Gastrocnemius medialis (tissue), 4 donors: Measurements from ENCODE around the gene AMOT. TPM values are rescaled to one million over a fixed set of nuclear protein-coding genes. Genes with fewer than 3 reads are reported as not detected.

Experiments used
- ATAC-seq, 2 donors: fragments of 150-250 bp; one replicate each; pipeline ENCODE4 v1.9.1; 2016
- DNase-seq, 2 donors: peaks; one replicate each; pipeline ENCODE4 v3.0.0-alpha.2; 2019
- H3K27ac ChIP-seq, 4 donors: fragments of 200-600 bp; sonication (generic); 1 replicate in 1 of 4; 2 replicates in 3 of 4; pipeline ENCODE4 v1.5.1; 2016 to 2018; ENCODE audit warnings: mild to moderate bottlenecking in 2 of 4, moderate library complexity in 1 of 4
- H3K27me3 ChIP-seq, 3 donors: fragments of 200-600 bp; sonication (generic) in 2 of 3; 1 replicate in 1 of 3; 2 replicates in 2 of 3; pipeline versions ENCODE4 v1.5.1 to v1.6.0; 2016 to 2019; ENCODE audit warnings: mild to moderate bottlenecking in 1 of 3, moderate library complexity in 1 of 3
- H3K36me3 ChIP-seq, 2 donors: fragments of 200-600 bp; sonication (generic) in 1 of 2; one replicate each; pipeline ENCODE4 v1.5.1; 2017 to 2018
- H3K4me1 ChIP-seq, 2 donors: fragments of 200-600 bp; sonication (generic) in 1 of 2; one replicate each; pipeline ENCODE4 v1.5.1; 2016 to 2017; ENCODE audit warnings: mild to moderate bottlenecking in 2 of 2
- H3K4me3 ChIP-seq, 4 donors: fragments of 200-600 bp; sonication (generic) in 3 of 4; 1 replicate in 1 of 4; 2 replicates in 3 of 4; pipeline ENCODE4 v1.5.1; 2016 to 2019; ENCODE audit warnings: mild to moderate bottlenecking in 2 of 4
- H3K9me3 ChIP-seq, 3 donors: fragments of 200-600 bp; sonication (generic) in 2 of 3; 1 replicate in 1 of 3; 2 replicates in 2 of 3; pipeline ENCODE4 v1.5.1; 2016 to 2019
- POLR2A ChIP-seq, 2 donors: fragments of 450-650 bp; IDR thresholded peaks; one replicate each; pipeline ENCODE4 v1.6.1; 2017; ENCODE audit warnings: antibody characterized with exemption in 2 of 2, mild to moderate bottlenecking in 2 of 2, moderate library complexity in 2 of 2
- in situ Hi-C, 4 donors: fragments of 200-750 bp; cut with MboI; loops; one replicate each; pipeline versions ENCODE4 v1.15.0 to v1.8.0; 2017; ENCODE audit warnings: low sequenced_read_pairs in 4 of 4
- intact Hi-C: fragments of 100-400 bp; cut with DNase I; formaldehyde crosslinking; loops from one replicate; pipeline ENCODE4 v1.15.1; 2023; ENCODE audit warnings: low total_unique reads
- total RNA-seq, 4 donors: library from RNA; depleted of rRNA; stranded (reverse); fragments of >200 nt; gene quantifications; one replicate each; pipeline versions ENCODE4 v1.1.0 to v1.2.3, GENCODE V29; 2016
- TF ChIP-seq, protein P1 (sequence below), 5 experiments: fragments of 450-650 bp in 3 of 5; fragments of 200-600 bp in 2 of 5; sonication (generic) in 2 of 5; IDR thresholded peaks in 4 of 5; conservative IDR thresholded peaks in 1 of 5; 1 replicate in 4 of 5; 2 replicates in 1 of 5; pipeline ENCODE4 v1.5.1; 2016 to 2019; ENCODE audit warnings: antibody characterized with exemption in 5 of 5, mild to moderate bottlenecking in 3 of 5, moderate library complexity in 3 of 5

The AMOT gene
- total RNA-seq, 4 donors from 2014 or later, result 10.2 to 48.1 (median 22.4) TPM

GRCh38 chrX:112835019-112835418 is 5.6 kb downstream of the AMOT start:
- Histone ChIP-seq H3K4me3 (no peak overlapping the region), H3K27ac (peak overlapping the region; percentile 73 to 94 (median 82)), H3K4me1 (peaks cover 21 to 28% of the 10 kb centered on the region in 2 donors), H3K9me3 (no peaks in the 10 kb centered on the region), H3K27me3 (no peaks in the 10 kb centered on the region), H3K36me3 (no peaks in the 10 kb centered on the region)
- no peak for DNase-seq
- intact Hi-C loops (no loop called here), in situ Hi-C loops (no loop called here)
- ATAC-seq, result peak in 1 of 2 donors; percentile 31
- TF ChIP-seq, protein P1, sequence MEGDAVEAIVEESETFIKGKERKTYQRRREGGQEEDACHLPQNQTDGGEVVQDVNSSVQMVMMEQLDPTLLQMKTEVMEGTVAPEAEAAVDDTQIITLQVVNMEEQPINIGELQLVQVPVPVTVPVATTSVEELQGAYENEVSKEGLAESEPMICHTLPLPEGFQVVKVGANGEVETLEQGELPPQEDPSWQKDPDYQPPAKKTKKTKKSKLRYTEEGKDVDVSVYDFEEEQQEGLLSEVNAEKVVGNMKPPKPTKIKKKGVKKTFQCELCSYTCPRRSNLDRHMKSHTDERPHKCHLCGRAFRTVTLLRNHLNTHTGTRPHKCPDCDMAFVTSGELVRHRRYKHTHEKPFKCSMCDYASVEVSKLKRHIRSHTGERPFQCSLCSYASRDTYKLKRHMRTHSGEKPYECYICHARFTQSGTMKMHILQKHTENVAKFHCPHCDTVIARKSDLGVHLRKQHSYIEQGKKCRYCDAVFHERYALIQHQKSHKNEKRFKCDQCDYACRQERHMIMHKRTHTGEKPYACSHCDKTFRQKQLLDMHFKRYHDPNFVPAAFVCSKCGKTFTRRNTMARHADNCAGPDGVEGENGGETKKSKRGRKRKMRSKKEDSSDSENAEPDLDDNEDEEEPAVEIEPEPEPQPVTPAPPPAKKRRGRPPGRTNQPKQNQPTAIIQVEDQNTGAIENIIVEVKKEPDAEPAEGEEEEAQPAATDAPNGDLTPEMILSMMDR (IDR thresholded peaks at IDR 0.05 in 4 of 5, conservative IDR thresholded peaks at IDR 0.05 in 1 of 5), result no peak
- TF ChIP-seq POLR2A (IDR thresholded peaks at IDR 0.05), result no peak

GRCh38 chrX:112834031-112834845 is 6.4 kb downstream of the AMOT start:
- ATAC-seq (no peak), DNase-seq (no peak)
- peaks cover 23 to 26% of the 10 kb centered on the region in 2 donors for H3K4me1 ChIP-seq
- H3K27ac ChIP-seq, result peak overlapping the region; percentile 73 to 94 (median 82)
- no peak overlapping the region for H3K4me3 ChIP-seq
- TF ChIP-seq, protein P1 (IDR thresholded peaks at IDR 0.05 in 4 of 5, conservative IDR thresholded peaks at IDR 0.05 in 1 of 5), result no peak
- TF ChIP-seq POLR2A (IDR thresholded peaks at IDR 0.05), result no peak
- intact Hi-C loops (no loop called here), in situ Hi-C loops (no loop called here)
- H3K9me3 ChIP-seq, result no peaks in the 10 kb centered on the region
- H3K27me3 ChIP-seq, result no peaks in the 10 kb centered on the region
- H3K36me3 ChIP-seq, result no peaks in the 10 kb centered on the region

DNA sequence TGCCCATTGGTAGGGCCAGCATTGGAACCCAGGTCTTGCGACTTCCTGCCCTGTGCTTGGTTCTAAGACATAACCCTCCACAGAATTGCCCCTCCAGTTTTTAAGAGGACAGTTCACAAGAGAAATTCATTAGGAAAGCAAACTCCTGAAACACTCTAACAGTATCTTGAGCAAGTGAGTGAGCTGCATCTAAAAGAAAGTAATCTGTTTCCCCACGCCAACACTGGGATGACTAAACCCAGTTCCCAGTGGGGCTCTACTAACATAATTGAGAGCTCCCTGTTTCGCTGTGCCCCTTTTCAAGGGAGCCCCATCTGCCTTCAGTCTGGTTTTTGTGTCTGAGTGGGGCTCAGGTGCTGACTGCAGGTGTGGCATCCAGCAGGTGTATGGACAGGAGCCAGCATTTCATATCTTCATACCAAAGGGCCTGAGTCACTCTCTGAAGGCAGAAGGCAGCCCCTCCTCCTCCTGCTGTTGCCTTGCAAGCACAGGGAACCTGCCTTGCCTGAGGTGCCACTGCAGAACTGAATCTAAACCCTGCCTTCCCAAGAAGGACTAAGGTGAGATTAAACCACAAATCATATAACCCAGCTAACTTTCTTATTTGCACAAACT is 8.0 kb downstream of the AMOT start:
- no peak for TF ChIP-seq POLR2A (IDR thresholded peaks at IDR 0.05)
- TF ChIP-seq, protein P1 (IDR thresholded peaks at IDR 0.05 in 4 of 5, conservative IDR thresholded peaks at IDR 0.05 in 1 of 5), result no peak
- ATAC-seq, result peak; percentile 79 to 85
- Histone ChIP-seq H3K27me3 (no peaks in the 10 kb centered on the region), H3K4me3 (no peak overlapping the region), H3K36me3 (no peaks in the 10 kb centered on the region), H3K9me3 (no peaks in the 10 kb centered on the region), H3K27ac (peak overlapping the region; percentile 66 to 94 (median 82)), H3K4me1 (peaks cover 19 to 23% of the 10 kb centered on the region in 2 donors)
- peak in 1 of 2 donors; percentile 40 for DNase-seq
- intact Hi-C loops (no loop called here), in situ Hi-C loops (no loop called here)

GRCh38 chrX:112830540-112830939 is 10.1 kb downstream of the AMOT start:
- H3K36me3 ChIP-seq, result no peaks in the 10 kb centered on the region
- intact Hi-C loops (no loop called here), in situ Hi-C loops (no loop called here)
- no peak overlapping the region for H3K4me3 ChIP-seq
- no peaks in the 10 kb centered on the region for H3K27me3 ChIP-seq
- peak overlapping the region; percentile 66 to 94 (median 82) for H3K27ac ChIP-seq
- DNase-seq (peak; percentile 32 to 44), ATAC-seq (peak; percentile 58 to 69)
- peaks cover 21 to 22% of the 10 kb centered on the region in 2 donors for H3K4me1 ChIP-seq
- H3K9me3 ChIP-seq, result no peaks in the 10 kb centered on the region
- TF ChIP-seq, protein P1 (IDR thresholded peaks at IDR 0.05 in 4 of 5, conservative IDR thresholded peaks at IDR 0.05 in 1 of 5), result no peak
- TF ChIP-seq POLR2A (IDR thresholded peaks at IDR 0.05), result no peak
